ENCODE results near the gene DOCK8.
"Not testable (repeated sequence)": the region's sequence is repeated elsewhere in the genome, so short reads cannot be mapped to it uniquely, and the experiment has no call there.

GRCh38 chr9:199601-200000 lies 15.1 kb upstream of the DOCK8 start:
- not testable (repeated sequence) for TF ChIP-seq ZNF569 (CRISPR knock-in tag; IDR thresholded peaks at IDR 0.05; ENCODE audit: borderline replicate concordance); ZNF44 (CRISPR knock-in tag; IDR thresholded peaks at IDR 0.05); FOXK2 (IDR thresholded peaks at IDR 0.05); ZNF777 (CRISPR knock-in tag; IDR thresholded peaks at IDR 0.05)
- TF ChIP-seq, protein P1, sequence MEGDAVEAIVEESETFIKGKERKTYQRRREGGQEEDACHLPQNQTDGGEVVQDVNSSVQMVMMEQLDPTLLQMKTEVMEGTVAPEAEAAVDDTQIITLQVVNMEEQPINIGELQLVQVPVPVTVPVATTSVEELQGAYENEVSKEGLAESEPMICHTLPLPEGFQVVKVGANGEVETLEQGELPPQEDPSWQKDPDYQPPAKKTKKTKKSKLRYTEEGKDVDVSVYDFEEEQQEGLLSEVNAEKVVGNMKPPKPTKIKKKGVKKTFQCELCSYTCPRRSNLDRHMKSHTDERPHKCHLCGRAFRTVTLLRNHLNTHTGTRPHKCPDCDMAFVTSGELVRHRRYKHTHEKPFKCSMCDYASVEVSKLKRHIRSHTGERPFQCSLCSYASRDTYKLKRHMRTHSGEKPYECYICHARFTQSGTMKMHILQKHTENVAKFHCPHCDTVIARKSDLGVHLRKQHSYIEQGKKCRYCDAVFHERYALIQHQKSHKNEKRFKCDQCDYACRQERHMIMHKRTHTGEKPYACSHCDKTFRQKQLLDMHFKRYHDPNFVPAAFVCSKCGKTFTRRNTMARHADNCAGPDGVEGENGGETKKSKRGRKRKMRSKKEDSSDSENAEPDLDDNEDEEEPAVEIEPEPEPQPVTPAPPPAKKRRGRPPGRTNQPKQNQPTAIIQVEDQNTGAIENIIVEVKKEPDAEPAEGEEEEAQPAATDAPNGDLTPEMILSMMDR (CRISPR knock-in tag; IDR thresholded peaks at IDR 0.05): not testable (repeated sequence)
